Astrocyte (in vitro differentiated cells and primary cell): ENCODE measurements around the gene KRT79.

Source experiments
- EZH2 ChIP-seq: IDR thresholded peaks from 2 replicates; pipeline ENCODE4 v1.6.1; 2012; ENCODE audit warnings: mild to moderate bottlenecking, low read length, inconsistent platforms; ENCODE audit not compliant: insufficient read depth
- TF ChIP-seq, protein P1 (sequence below): IDR thresholded peaks from 2 replicates; pipeline ENCODE4 v1.5.1; 2011; ENCODE audit warnings: low read depth, mild to moderate bottlenecking, inconsistent platforms, low read length, moderate library complexity; ENCODE audit not compliant: insufficient read depth

DNA sequence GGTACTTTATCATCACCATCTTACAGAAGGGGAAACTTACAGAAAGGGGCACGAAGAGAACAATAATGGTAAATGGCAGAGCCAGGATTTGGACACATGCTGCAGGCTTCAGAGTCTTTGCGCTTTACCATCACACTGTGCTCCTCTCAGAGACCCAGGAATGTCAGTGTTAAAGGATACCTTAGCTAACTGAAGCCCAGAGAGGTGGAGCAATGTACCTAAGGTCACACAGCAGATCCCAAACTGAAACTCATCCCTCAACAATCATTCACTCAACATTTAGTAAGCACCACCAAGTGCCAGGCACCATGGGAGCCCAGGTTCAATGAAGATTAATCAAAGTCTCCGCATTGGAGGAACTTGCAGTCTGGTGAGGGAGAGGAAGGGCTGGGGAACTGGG lies 22.7 kb upstream of the KRT79 start:
- TF ChIP-seq, protein P1, sequence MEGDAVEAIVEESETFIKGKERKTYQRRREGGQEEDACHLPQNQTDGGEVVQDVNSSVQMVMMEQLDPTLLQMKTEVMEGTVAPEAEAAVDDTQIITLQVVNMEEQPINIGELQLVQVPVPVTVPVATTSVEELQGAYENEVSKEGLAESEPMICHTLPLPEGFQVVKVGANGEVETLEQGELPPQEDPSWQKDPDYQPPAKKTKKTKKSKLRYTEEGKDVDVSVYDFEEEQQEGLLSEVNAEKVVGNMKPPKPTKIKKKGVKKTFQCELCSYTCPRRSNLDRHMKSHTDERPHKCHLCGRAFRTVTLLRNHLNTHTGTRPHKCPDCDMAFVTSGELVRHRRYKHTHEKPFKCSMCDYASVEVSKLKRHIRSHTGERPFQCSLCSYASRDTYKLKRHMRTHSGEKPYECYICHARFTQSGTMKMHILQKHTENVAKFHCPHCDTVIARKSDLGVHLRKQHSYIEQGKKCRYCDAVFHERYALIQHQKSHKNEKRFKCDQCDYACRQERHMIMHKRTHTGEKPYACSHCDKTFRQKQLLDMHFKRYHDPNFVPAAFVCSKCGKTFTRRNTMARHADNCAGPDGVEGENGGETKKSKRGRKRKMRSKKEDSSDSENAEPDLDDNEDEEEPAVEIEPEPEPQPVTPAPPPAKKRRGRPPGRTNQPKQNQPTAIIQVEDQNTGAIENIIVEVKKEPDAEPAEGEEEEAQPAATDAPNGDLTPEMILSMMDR, result no peak
- TF ChIP-seq EZH2, result no peak
